Vagina (tissue), 2 donors: ENCODE measurements around the gene PCSK1. TPM values are rescaled to one million over a fixed set of nuclear protein-coding genes. Genes with fewer than 3 reads are reported as not detected.

ENCODE experiments used
- DNase-seq, 2 donors: peaks; one replicate each; pipeline ENCODE4 v3.0.0-alpha.2; 2017; ENCODE audit errors: extremely low spot score in 2 of 2
- H3K27ac ChIP-seq: fragments of 200-600 bp; sonication (generic); one replicate; pipeline ENCODE4 v1.5.1; 2019
- H3K27me3 ChIP-seq: fragments of 200-600 bp; sonication (generic); one replicate; pipeline ENCODE4 v1.5.1; 2019
- H3K36me3 ChIP-seq, 2 donors: fragments of 200-600 bp; sonication (generic); one replicate each; pipeline ENCODE4 v1.5.1; 2017 to 2019
- H3K4me1 ChIP-seq: fragments of 200-600 bp; sonication (generic); one replicate; pipeline ENCODE4 v1.5.1; 2019
- H3K4me3 ChIP-seq, 2 donors: fragments of 200-600 bp; sonication (generic); 1 replicate in 1 of 2; 2 replicates in 1 of 2; pipeline ENCODE4 v1.5.1; 2016 to 2019
- H3K9me3 ChIP-seq: fragments of 200-600 bp; sonication (generic); one replicate; pipeline ENCODE4 v1.5.1; 2019
- POLR2A ChIP-seq, 2 donors: fragments of 450-650 bp; IDR thresholded peaks; one replicate each; pipeline ENCODE4 v1.6.1; 2017; ENCODE audit warnings: antibody characterized with exemption in 2 of 2, mild to moderate bottlenecking in 2 of 2, moderate library complexity in 2 of 2
- POLR2AphosphoS5 ChIP-seq, 2 donors: sonication (generic); formaldehyde crosslinking; IDR thresholded peaks; one replicate each; pipeline ENCODE4 v1.9.0; 2017; ENCODE audit warnings: antibody characterized with exemption in 2 of 2, mild to moderate bottlenecking in 2 of 2, low read depth in 1 of 2; ENCODE audit not compliant: insufficient read depth in 1 of 2
- intact Hi-C: fragments of 100-400 bp; cut with DNase I; formaldehyde crosslinking; loops from one replicate; pipeline ENCODE4 v1.15.1; 2023
- total RNA-seq: library from RNA; depleted of rRNA; stranded (reverse); fragments of >200 nt; gene quantifications from one replicate; pipeline ENCODE4 v1.2.3, GENCODE V29; 2016
- TF ChIP-seq, protein P1 (sequence below), 3 experiments: fragments of 450-650 bp in 2 of 3; fragments of 200-600 bp in 1 of 3; sonication (generic) in 1 of 3; IDR thresholded peaks; one replicate each; pipeline ENCODE4 v1.5.1; 2017 to 2019; ENCODE audit warnings: antibody characterized with exemption in 3 of 3, mild to moderate bottlenecking in 2 of 3, moderate library complexity in 2 of 3

PCSK1 gene
- total RNA-seq, 1 donor from 2014 or later: 1.7 TPM

GRCh38 chr5:96474073-96474472 lies 41.0 kb upstream of the PCSK1 start:
- DNase-seq: no peak

DNA sequence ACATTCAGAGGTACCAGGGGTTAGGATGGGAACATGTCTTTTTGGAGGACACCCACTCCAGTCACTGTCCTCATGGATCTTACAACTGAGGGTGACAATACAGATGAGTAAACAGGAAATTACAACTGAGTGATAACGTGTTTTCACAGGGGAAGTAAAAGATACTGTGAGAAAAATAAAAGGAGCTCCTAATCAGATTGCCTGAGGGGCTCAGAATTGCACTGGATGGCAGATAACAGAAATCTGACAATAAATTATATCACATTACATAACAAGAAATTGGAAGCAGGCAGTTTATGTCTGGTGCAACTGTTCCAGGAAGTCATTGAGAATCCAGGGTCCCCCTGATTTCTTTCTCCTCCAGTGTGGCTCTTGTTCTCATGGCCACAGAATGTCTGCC lies 40.1 kb upstream of the PCSK1 start:
- no peaks in the 10 kb centered on the region for H3K27me3 ChIP-seq
- no peaks in the 10 kb centered on the region for H3K36me3 ChIP-seq
- TF ChIP-seq, protein P1, sequence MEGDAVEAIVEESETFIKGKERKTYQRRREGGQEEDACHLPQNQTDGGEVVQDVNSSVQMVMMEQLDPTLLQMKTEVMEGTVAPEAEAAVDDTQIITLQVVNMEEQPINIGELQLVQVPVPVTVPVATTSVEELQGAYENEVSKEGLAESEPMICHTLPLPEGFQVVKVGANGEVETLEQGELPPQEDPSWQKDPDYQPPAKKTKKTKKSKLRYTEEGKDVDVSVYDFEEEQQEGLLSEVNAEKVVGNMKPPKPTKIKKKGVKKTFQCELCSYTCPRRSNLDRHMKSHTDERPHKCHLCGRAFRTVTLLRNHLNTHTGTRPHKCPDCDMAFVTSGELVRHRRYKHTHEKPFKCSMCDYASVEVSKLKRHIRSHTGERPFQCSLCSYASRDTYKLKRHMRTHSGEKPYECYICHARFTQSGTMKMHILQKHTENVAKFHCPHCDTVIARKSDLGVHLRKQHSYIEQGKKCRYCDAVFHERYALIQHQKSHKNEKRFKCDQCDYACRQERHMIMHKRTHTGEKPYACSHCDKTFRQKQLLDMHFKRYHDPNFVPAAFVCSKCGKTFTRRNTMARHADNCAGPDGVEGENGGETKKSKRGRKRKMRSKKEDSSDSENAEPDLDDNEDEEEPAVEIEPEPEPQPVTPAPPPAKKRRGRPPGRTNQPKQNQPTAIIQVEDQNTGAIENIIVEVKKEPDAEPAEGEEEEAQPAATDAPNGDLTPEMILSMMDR (IDR thresholded peaks at IDR 0.05): no peak
- TF ChIP-seq POLR2A (IDR thresholded peaks at IDR 0.05) (no peak), POLR2AphosphoS5 (IDR thresholded peaks at IDR 0.05; ENCODE audit: insufficient read depth in 1 of 2, low read depth in 1 of 2) (no peak)
- no peaks in the 10 kb centered on the region for H3K9me3 ChIP-seq
- no peaks in the 10 kb centered on the region for H3K4me1 ChIP-seq
- H3K27ac ChIP-seq: no peak overlapping the region
- DNase-seq: no peak
- intact Hi-C loops: no loop called here
- H3K4me3 ChIP-seq: no peak overlapping the region

More at GRCh38 chr5:96474073-96474472, 41.0 kb upstream of the PCSK1 start:
- intact Hi-C loops: no loop called here
- Histone ChIP-seq H3K4me3 (no peak overlapping the region), H3K9me3 (no peaks in the 10 kb centered on the region), H3K36me3 (no peaks in the 10 kb centered on the region), H3K27me3 (no peaks in the 10 kb centered on the region), H3K4me1 (no peaks in the 10 kb centered on the region), H3K27ac (no peak overlapping the region)
- no peak for TF ChIP-seq POLR2A (IDR thresholded peaks at IDR 0.05)
- TF ChIP-seq, protein P1 (IDR thresholded peaks at IDR 0.05): no peak
- no peak for TF ChIP-seq POLR2AphosphoS5 (IDR thresholded peaks at IDR 0.05; ENCODE audit: insufficient read depth in 1 of 2, low read depth in 1 of 2)

DNA sequence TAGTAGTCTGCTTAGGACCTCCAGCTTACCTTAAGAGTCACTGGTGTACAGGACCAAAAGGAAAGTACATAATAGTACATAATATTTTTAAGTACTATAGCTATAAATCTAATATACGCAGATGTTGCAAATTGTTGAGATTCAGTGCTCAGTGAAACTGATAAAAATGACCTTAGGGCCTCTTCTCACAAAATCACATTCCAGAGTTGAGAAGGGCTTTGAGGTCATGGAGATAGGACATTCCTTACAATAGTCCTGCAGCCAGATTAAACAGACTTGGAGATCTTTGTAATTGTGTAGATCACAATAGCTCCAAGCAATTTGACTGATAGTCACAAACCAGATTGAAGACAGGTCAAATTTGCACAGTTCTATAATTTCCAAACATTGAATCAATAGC lies 37.7 kb upstream of the PCSK1 start:
- DNase-seq: no peak
- no peaks in the 10 kb centered on the region for H3K36me3 ChIP-seq
- H3K4me1 ChIP-seq: no peaks in the 10 kb centered on the region
- no peak for TF ChIP-seq POLR2AphosphoS5 (IDR thresholded peaks at IDR 0.05; ENCODE audit: insufficient read depth in 1 of 2, low read depth in 1 of 2)
- no peak for TF ChIP-seq POLR2A (IDR thresholded peaks at IDR 0.05)
- TF ChIP-seq, protein P1 (IDR thresholded peaks at IDR 0.05): no peak
- H3K4me3 ChIP-seq: no peak overlapping the region
- H3K27ac ChIP-seq: no peak overlapping the region
- H3K9me3 ChIP-seq: no peaks in the 10 kb centered on the region
- intact Hi-C loops: no loop called here
- no peaks in the 10 kb centered on the region for H3K27me3 ChIP-seq

DNA sequence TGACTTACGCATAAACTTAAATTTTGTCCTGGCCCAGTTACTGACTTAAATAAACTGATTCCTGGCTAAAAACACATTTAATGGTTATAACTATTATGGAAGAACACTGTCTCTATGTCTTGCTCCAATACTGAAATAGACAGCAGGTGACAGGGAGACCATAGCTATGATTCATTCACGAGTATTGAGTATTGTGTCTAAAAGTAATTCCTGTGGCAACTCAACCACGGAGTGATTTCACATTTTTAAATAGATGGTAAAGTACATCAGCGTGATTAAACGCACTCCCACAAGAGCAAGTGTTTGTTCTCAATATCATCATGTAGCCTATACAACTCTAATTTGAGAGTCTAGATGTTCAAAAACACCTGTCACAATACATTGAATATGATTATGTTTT lies 35.9 kb upstream of the PCSK1 start:
- no peak for DNase-seq
- Histone ChIP-seq H3K27ac (no peak overlapping the region), H3K4me1 (no peaks in the 10 kb centered on the region), H3K4me3 (no peak overlapping the region), H3K36me3 (no peaks in the 10 kb centered on the region), H3K9me3 (no peaks in the 10 kb centered on the region), H3K27me3 (no peaks in the 10 kb centered on the region)
- intact Hi-C loops: no loop called here
- no peak for TF ChIP-seq POLR2AphosphoS5 (IDR thresholded peaks at IDR 0.05; ENCODE audit: insufficient read depth in 1 of 2, low read depth in 1 of 2)
- TF ChIP-seq POLR2A (IDR thresholded peaks at IDR 0.05): no peak
- TF ChIP-seq, protein P1 (IDR thresholded peaks at IDR 0.05): no peak

DNA sequence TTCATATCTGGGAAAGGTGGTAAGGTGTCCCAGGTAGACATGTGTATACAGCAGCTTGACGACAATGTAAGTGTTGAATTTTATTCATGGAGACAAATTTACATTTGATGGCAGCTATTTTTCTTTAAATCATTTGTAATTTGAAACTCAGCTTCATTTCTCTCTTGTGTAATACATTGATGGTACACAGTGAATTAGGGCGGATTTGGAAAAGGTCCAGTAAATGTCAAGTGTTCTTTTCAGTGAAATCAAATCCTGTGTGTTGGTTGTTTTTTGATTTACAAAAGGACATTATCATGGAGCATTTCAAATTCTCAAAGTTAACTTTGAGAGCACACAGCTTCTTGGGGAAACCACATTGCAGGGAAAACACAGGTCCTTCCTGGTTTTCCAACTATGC lies 30.0 kb upstream of the PCSK1 start:
- TF ChIP-seq POLR2A (IDR thresholded peaks at IDR 0.05) (no peak), POLR2AphosphoS5 (IDR thresholded peaks at IDR 0.05; ENCODE audit: insufficient read depth in 1 of 2, low read depth in 1 of 2) (no peak)
- TF ChIP-seq, protein P1 (IDR thresholded peaks at IDR 0.05): no peak
- DNase-seq: no peak
- no peak overlapping the region for H3K27ac ChIP-seq
- no peaks in the 10 kb centered on the region for H3K9me3 ChIP-seq
- H3K4me3 ChIP-seq: no peak overlapping the region
- H3K36me3 ChIP-seq: no peaks in the 10 kb centered on the region
- H3K4me1 ChIP-seq: no peaks in the 10 kb centered on the region
- intact Hi-C loops: no loop called here
- H3K27me3 ChIP-seq: no peaks in the 10 kb centered on the region
